ENCODE measurements around the gene CDCA5. TPM values are rescaled to one million over a fixed set of nuclear protein-coding genes. Genes with fewer than 3 reads are reported as not detected.
"Not testable (repeated sequence)": the region's sequence is repeated elsewhere in the genome, so short reads cannot be mapped to it uniquely, and the experiment has no call there.

The CDCA5 gene
- total RNA-seq, 1 donor from 2014 or later, result 6.0 TPM

DNA sequence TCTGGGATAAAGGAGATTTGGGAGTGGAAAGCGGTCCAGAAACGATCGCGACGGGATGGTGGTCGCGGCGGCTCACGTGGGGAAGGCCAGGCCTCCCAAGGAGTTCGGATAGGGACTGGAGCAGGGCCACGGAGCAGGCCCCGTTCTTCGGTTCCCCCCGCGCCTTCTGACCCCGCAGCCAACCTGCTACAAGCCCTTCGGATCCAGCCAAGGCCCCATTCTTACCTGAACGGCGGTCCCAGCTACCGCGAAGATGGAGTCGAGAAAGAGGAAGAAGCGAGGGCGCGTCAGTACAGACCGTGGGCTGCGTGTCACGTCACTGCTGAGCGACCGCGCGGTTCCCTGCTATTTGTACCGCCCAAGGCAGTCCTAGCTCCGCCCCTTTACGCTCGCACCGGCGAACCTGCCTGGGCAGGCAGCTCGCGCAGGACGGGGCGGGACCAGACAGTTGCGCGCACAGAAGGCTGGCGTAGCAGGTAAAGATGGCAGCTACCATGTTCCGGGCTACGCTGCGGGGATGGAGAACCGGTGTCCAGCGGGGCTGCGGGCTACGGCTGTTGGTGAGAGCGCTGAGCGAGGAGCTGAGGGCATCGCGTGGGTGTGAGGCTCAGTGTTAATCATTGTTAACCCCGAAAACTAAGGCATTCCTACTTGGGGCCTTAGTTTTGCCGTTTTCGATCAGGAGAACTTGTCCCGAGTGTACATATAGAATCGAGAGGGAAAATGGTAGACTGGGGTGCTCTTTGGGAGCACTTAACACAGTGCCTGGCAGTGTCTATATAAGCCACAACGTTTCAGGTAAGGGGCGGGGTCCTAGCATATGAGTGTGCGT lies 38.2 kb upstream of the CDCA5 start, which contains the start of the genes FAU and MRPL49:
TSS of gene FAU (minus strand) at position 270 of the 832 bp plus-strand sequence. CDS start 321 bp downstream, outside the sequence.
TSS of gene MRPL49 (plus strand) at position 457 of the 832 bp plus-strand sequence. CDS start at position 483, 26 bp downstream.
- Mint-ChIP-seq H3K4me3 (ENCODE audit: unreplicated experiment) (peak within 1 kb of the TSS; percentile 97), H3K4me1 (ENCODE audit: unreplicated experiment) (peaks cover 28% of the 10 kb centered on the region), H3K36me3 (ENCODE audit: unreplicated experiment) (peaks cover 26% of the 10 kb centered on the region), H3K9me3 (ENCODE audit: unreplicated experiment) (no peaks in the 10 kb centered on the region), H3K27ac (ENCODE audit: unreplicated experiment) (peak within 1 kb of the TSS; percentile 97), H3K27me3 (ENCODE audit: unreplicated experiment) (no peaks in the 10 kb centered on the region)
- no peak for TF ChIP-seq CTCF (IDR thresholded peaks at IDR 0.05)
- peak; percentile 99 for DNase-seq (ENCODE audit: extremely low spot score, unreplicated experiment)

DNA sequence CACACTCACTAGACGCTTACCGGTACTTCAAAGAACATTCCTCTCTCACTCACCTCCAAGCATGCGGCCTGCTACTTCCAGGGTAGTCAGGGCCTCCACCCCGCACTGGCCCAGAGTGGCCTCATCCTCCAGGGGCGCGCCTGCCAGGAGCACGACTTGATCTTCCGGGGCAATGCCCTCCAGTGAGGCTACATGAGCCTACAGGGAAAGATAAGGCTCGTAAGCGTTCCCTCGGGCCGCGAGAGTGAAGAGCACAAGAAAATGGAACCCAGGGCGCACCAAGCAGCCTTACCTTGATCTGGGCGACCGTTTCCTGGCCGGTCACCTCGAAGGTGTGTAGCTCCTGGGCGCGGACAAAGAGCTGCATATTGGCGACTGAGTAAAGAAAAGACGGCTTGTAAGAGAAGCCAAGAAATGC lies 37.6 kb upstream of the CDCA5 start:
- H3K9me3 Mint-ChIP-seq (ENCODE audit: unreplicated experiment), result no peaks in the 10 kb centered on the region
- H3K4me1 Mint-ChIP-seq (ENCODE audit: unreplicated experiment), result peaks cover 33% of the 10 kb centered on the region
- peak overlapping the region; percentile 97 for H3K4me3 Mint-ChIP-seq (ENCODE audit: unreplicated experiment)
- DNase-seq (ENCODE audit: extremely low spot score, unreplicated experiment), result peak; percentile 84
- H3K27ac Mint-ChIP-seq (ENCODE audit: unreplicated experiment), result peak overlapping the region; percentile 97
- H3K36me3 Mint-ChIP-seq (ENCODE audit: unreplicated experiment), result peaks cover 21% of the 10 kb centered on the region
- H3K27me3 Mint-ChIP-seq (ENCODE audit: unreplicated experiment), result no peaks in the 10 kb centered on the region
- no peak for TF ChIP-seq CTCF (IDR thresholded peaks at IDR 0.05)

DNA sequence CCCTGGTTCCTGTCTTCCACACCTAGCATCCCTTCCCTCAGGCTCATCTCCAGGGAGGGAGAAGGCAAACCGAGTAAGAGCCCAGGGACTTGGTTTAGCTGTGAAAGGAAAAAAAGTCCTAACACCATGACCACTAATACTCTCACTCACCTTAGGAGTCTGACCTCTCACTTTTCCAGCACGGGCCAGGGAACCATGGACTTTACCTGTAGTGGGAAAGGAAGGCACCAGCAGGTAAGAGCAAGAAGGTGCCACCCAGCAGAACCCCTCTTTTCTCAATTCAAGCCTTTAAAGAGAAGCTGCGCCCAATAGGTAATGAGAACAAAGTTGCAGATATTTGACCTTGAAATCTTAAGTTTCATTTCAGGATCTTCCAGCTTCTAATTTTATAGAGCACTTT lies 37.0 kb upstream of the CDCA5 start:
- H3K27me3 Mint-ChIP-seq (ENCODE audit: unreplicated experiment), result no peaks in the 10 kb centered on the region
- peaks cover 33% of the 10 kb centered on the region for H3K4me1 Mint-ChIP-seq (ENCODE audit: unreplicated experiment)
- no peak for TF ChIP-seq CTCF (IDR thresholded peaks at IDR 0.05)
- peak overlapping the region; percentile 97 for H3K4me3 Mint-ChIP-seq (ENCODE audit: unreplicated experiment)
- no peak for DNase-seq (ENCODE audit: extremely low spot score, unreplicated experiment)
- peak overlapping the region; percentile 97 for H3K27ac Mint-ChIP-seq (ENCODE audit: unreplicated experiment)
- H3K9me3 Mint-ChIP-seq (ENCODE audit: unreplicated experiment), result no peaks in the 10 kb centered on the region
- H3K36me3 Mint-ChIP-seq (ENCODE audit: unreplicated experiment), result peaks cover 19% of the 10 kb centered on the region

DNA sequence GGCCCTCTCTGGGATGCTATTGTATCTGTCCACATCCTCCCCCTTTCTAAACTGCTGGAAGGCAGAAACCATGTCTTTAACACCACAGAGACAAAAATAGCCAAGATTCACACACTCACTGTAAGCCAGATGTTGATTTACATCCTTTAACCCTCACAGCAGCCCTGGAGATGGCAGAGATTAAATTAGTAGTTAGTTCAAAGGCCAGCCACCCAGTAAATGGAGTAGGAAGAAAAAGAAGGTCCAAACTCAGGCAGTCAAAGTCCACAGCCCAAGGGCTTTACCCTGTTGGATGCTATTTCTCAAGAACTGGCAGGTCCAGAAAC lies 35.8 kb upstream of the CDCA5 start:
- no peak for DNase-seq (ENCODE audit: extremely low spot score, unreplicated experiment)
- peaks cover 19% of the 10 kb centered on the region for H3K36me3 Mint-ChIP-seq (ENCODE audit: unreplicated experiment)
- H3K4me3 Mint-ChIP-seq (ENCODE audit: unreplicated experiment), result no peak overlapping the region
- H3K9me3 Mint-ChIP-seq (ENCODE audit: unreplicated experiment), result no peaks in the 10 kb centered on the region
- H3K27ac Mint-ChIP-seq (ENCODE audit: unreplicated experiment), result no peak overlapping the region
- H3K4me1 Mint-ChIP-seq (ENCODE audit: unreplicated experiment), result peaks cover 33% of the 10 kb centered on the region
- H3K27me3 Mint-ChIP-seq (ENCODE audit: unreplicated experiment), result no peaks in the 10 kb centered on the region
- no peak for TF ChIP-seq CTCF (IDR thresholded peaks at IDR 0.05)

DNA sequence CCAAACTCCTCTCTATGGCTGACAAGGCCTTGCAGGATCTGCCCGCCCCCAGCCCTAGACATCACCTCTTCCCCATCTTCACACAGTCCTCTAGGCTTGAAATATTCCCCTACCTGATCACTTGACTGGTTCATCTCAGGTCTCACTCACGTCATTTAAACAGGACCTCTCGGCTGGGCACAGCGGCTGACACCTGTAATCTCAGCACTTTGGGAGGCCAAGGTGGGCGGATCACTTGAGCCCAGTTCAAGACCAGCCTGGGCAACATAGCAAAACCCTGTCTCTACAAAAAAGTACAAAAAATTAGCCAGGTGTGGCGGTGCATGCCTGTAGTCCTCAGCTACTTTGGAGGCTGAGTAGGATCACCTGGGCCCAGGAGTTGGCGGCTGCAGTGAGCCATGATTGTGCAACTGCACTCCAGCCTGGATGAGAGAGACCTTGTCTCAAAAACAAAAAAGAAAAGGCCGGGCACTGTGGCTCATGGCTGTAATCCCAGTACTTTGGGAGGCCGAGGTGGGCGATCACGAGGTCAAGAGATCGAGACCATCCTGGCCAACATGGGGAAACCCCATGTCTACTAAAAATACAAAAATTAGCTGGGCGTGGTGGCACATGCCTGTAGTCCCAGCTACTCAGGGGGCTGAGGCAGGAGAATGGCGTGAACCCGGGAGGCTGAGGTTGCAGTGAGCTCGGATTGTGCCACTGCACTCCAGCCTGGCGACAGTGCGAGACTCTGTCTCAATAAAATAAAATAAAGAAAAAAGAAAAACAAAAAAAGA lies 35.2 kb upstream of the CDCA5 start:
- H3K27me3 Mint-ChIP-seq (ENCODE audit: unreplicated experiment); H3K4me3 Mint-ChIP-seq (ENCODE audit: unreplicated experiment); DNase-seq (ENCODE audit: extremely low spot score, unreplicated experiment); H3K9me3 Mint-ChIP-seq (ENCODE audit: unreplicated experiment): not testable (repeated sequence)
- H3K36me3 Mint-ChIP-seq (ENCODE audit: unreplicated experiment), result peaks cover 16% of the 10 kb centered on the region
- peak overlapping the region; percentile 63 for H3K27ac Mint-ChIP-seq (ENCODE audit: unreplicated experiment)
- peaks cover 30% of the 10 kb centered on the region for H3K4me1 Mint-ChIP-seq (ENCODE audit: unreplicated experiment)

Measured in osteocyte (in vitro differentiated cells).